OCI-LY7 (cell line): ENCODE results near the gene USP32. TPM values are rescaled to one million over a fixed set of nuclear protein-coding genes. Genes with fewer than 3 reads are reported as not detected.

Experiments used
- BruUV-seq: library from RNA; stranded (reverse); fragments of 400-500 nt; replicated peaks from 2 replicates; lab custom pipeline; 2021; lab: Mats Ljungman, UMichigan
- CTCF ChIA-PET: fragments of 300-600 bp; sonication (Branson Sonifier 250); formaldehyde crosslinking; loops from one replicate; lab custom pipeline; 2022; ENCODE audit warnings: antibody characterized with exemption; ENCODE audit not compliant: unreplicated experiment; lab: Charles Lee
- POLR2A ChIA-PET: fragments of 300-600 bp; sonication (Branson Sonifier 250); formaldehyde crosslinking; loops from one replicate; lab custom pipeline; 2022; ENCODE audit warnings: antibody characterized with exemption; lab: Charles Lee
- DNase-seq: peaks from one replicate; pipeline ENCODE4 v3.0.0-alpha.2; 2015; ENCODE audit warnings: low spot score
- H2AFZ ChIP-seq: fragments of 200-600 bp; sonication (generic), shearing (Covaris generic); 2 replicates; pipeline ENCODE4 v1.6.1; 2014; ENCODE audit warnings: mild to moderate bottlenecking, antibody characterized with exemption, low read length, moderate library complexity
- H3K27ac ChIP-seq: fragments of 200-600 bp; sonication (generic); 2 replicates; pipeline ENCODE4 v1.5.1; 2014; ENCODE audit warnings: mixed run types, low read depth, mild to moderate bottlenecking, moderate library complexity, low read length, inconsistent platforms; ENCODE audit not compliant: poor library complexity, severe bottlenecking
- H3K36me3 ChIP-seq: fragments of 200-600 bp; sonication (generic); 2 replicates; pipeline ENCODE4 v1.6.1; 2014; ENCODE audit warnings: mild to moderate bottlenecking, antibody characterized with exemption, low read length, moderate library complexity, mixed read lengths; ENCODE audit not compliant: insufficient read depth
- H3K4me1 ChIP-seq: fragments of 200-600 bp; sonication (generic); 2 replicates; pipeline ENCODE4 v1.5.1; 2014; ENCODE audit warnings: mild to moderate bottlenecking, low read length; ENCODE audit not compliant: insufficient read depth, poor library complexity, severe bottlenecking
- H3K4me2 ChIP-seq: fragments of 200-600 bp; sonication (generic); 2 replicates; pipeline ENCODE4 v1.6.1; 2014; ENCODE audit warnings: mild to moderate bottlenecking, low read length
- H3K4me3 ChIP-seq: fragments of 200-600 bp; sonication (generic); 2 replicates; pipeline ENCODE4 v1.5.1; 2014; ENCODE audit warnings: mild to moderate bottlenecking, low read depth, low read length; ENCODE audit not compliant: poor library complexity, severe bottlenecking
- H3K79me2 ChIP-seq: fragments of 200-600 bp; sonication (generic); 2 replicates; pipeline ENCODE4 v1.6.1; 2016; ENCODE audit warnings: low read depth, mild to moderate bottlenecking, low read length, moderate library complexity, mixed read lengths; ENCODE audit not compliant: insufficient read depth
- H3K9me2 ChIP-seq: fragments of 200-600 bp; sonication (generic); 2 replicates; pipeline ENCODE4 v1.6.1; 2016; ENCODE audit warnings: mild to moderate bottlenecking, low read length, mixed read lengths; ENCODE audit not compliant: insufficient read depth
- H3K9me3 ChIP-seq: fragments of 200-600 bp; sonication (generic); 2 replicates; pipeline ENCODE4 v1.6.1; 2014; ENCODE audit warnings: mild to moderate bottlenecking, mixed run types, low read length, mixed read lengths
- H4K20me1 ChIP-seq: fragments of 200-600 bp; sonication (generic); 2 replicates; pipeline ENCODE4 v1.6.1; 2014; ENCODE audit warnings: mild to moderate bottlenecking, antibody characterized with exemption, low read length, moderate library complexity, mixed read lengths; ENCODE audit not compliant: insufficient read depth
- EZH2phosphoT487 ChIP-seq: fragments of 200-600 bp; sonication (generic); IDR thresholded peaks from 2 replicates; pipeline ENCODE4 v1.6.1; 2018; ENCODE audit warnings: low read depth, borderline replicate concordance, mild to moderate bottlenecking, mixed run types, antibody characterized with exemption, low read length, moderate library complexity, mixed read lengths
- intact Hi-C: fragments of 100-400 bp; cut with micrococcal nuclease; formaldehyde crosslinking; loops from one replicate; pipeline ENCODE4 v1.10.0; 2022; ENCODE audit not compliant: unreplicated experiment
- total RNA-seq, 2 experiments: library from RNA; depleted of rRNA in 1 of 2; stranded (reverse); fragments of >200 nt in 1 of 2; shearing (Covaris generic) in 1 of 2; gene quantifications; 2 replicates each; pipeline ENCODE4 v1.2.3, GENCODE V29; 2014 to 2022
- TF ChIP-seq, protein P1 (sequence below): fragments of 200-600 bp; sonication (generic); conservative IDR thresholded peaks from 2 replicates; pipeline ENCODE4 v1.5.1; 2014; ENCODE audit warnings: mild to moderate bottlenecking, antibody characterized with exemption, low read length, moderate library complexity, mixed read lengths

USP32 gene
- total RNA-seq, 2 experiments from 2014 or later: 16.9 to 28.0 TPM

DNA sequence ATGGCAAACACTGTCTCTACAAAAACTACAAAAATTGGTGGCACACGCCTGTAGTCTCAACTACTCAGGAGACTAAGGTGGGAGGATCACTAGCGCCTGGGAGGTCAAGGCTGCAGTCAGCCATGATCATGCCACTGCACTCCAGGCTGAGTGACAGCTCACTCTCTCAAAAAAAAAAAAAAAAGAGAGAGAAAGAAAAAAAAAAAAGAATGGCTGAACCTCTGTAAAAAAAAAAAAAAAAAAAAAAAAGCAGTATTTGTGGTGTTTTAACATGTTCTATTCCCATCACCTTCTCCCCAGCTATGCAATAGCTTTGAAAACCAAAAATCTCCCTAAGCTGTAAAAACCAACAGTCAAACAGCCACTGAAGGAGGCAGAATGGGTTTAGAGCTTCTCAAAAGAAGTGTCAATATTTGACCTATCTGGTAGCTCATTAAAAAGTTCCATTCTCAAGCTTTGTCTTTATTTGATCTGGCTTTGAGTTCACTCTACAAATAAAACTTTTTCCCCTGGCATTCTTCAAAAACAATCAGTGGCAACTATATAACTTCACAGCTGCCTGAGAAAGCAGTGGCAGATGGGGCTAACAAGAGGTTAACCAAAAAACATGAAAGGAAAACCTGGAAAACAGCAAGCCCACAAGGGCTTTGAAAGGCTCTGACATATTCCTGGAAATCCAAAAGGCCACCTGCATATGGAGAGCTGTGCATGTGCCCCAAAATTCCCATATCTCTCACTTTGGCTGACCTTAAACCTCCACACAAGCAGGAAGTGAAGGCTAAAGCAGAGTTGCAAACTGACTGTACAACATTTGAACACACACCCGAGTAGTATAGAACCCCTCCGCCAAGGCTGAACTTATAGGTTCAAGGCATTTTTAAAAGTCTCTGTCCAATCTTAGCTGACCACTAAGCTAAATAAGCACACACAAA lies 36.0 kb downstream of the USP32 start:
- Histone ChIP-seq H3K27ac (no peak overlapping the region), H3K36me3 (no peaks in the 10 kb centered on the region), H3K4me3 (no peak overlapping the region), H3K9me3 (no peaks in the 10 kb centered on the region), H3K9me2 (no peaks in the 10 kb centered on the region), H2AFZ (no peak overlapping the region), H3K79me2 (no peaks in the 10 kb centered on the region), H3K4me2 (no peak overlapping the region), H3K4me1 (no peaks in the 10 kb centered on the region), H4K20me1 (no peaks in the 10 kb centered on the region)
- DNase-seq: no peak
- intact Hi-C loops: no loop called here
- BruUV-seq: no TSS peak
- no peak for TF ChIP-seq EZH2phosphoT487
- TF ChIP-seq, protein P1, sequence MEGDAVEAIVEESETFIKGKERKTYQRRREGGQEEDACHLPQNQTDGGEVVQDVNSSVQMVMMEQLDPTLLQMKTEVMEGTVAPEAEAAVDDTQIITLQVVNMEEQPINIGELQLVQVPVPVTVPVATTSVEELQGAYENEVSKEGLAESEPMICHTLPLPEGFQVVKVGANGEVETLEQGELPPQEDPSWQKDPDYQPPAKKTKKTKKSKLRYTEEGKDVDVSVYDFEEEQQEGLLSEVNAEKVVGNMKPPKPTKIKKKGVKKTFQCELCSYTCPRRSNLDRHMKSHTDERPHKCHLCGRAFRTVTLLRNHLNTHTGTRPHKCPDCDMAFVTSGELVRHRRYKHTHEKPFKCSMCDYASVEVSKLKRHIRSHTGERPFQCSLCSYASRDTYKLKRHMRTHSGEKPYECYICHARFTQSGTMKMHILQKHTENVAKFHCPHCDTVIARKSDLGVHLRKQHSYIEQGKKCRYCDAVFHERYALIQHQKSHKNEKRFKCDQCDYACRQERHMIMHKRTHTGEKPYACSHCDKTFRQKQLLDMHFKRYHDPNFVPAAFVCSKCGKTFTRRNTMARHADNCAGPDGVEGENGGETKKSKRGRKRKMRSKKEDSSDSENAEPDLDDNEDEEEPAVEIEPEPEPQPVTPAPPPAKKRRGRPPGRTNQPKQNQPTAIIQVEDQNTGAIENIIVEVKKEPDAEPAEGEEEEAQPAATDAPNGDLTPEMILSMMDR: no peak
- ChIA-PET POLR2A (interaction anchor here (0.6 to 0.7 kb wide), 3 partner anchors 11 to 103 kb away, joined by 3 to 4 read pairs (median 3); no protein-coding TSS in a partner anchor), CTCF (no interaction called here)

DNA sequence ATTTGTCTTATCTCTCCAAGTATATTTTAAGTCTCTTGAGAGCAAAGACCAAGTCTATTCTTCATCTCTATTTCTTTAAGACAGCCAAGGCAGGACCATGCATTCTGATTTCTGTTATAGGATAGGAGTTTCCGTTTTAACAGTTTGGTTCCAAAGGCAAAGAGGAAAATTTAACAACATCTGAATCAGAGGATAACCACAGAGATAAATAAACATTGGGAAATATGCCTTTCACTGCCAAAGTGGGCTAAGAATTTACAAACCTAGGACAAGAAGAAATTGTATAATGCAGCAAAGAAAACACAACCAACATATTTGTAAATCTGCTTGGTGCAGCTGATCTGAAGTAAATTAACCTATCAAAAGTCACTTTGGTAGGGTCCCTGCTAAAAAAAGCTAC lies 37.7 kb downstream of the USP32 start:
- ChIA-PET POLR2A (no interaction called here), CTCF (no interaction called here)
- Histone ChIP-seq H3K9me3 (no peaks in the 10 kb centered on the region), H4K20me1 (no peaks in the 10 kb centered on the region), H3K4me2 (no peak overlapping the region), H3K27ac (no peak overlapping the region), H3K36me3 (no peaks in the 10 kb centered on the region), H3K4me1 (no peaks in the 10 kb centered on the region), H3K4me3 (no peak overlapping the region), H3K79me2 (no peaks in the 10 kb centered on the region), H3K9me2 (no peaks in the 10 kb centered on the region), H2AFZ (no peak overlapping the region)
- no TSS peak for BruUV-seq
- intact Hi-C loops: no loop called here
- TF ChIP-seq EZH2phosphoT487: no peak
- TF ChIP-seq, protein P1: no peak
- DNase-seq: no peak

DNA sequence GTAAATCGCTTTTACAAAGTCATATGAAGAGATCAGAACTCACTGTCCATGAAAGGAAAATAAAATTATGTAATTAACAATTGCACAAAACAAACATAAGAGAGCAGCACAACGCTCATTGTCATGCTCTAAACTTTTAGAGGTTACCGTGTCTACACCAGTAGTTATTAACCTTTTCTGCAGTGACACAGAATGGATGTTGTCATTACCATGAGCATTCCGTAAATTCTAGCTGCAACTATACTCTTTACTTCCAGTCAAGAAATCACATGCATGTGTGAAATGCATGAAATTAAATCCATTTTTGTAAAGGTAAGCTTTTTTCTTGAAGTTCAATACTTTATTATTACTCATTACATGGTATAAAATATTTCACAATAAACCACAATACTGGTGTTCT lies 38.2 kb downstream of the USP32 start:
- Histone ChIP-seq H3K4me1 (no peaks in the 10 kb centered on the region), H3K9me3 (no peaks in the 10 kb centered on the region), H3K4me2 (no peak overlapping the region), H2AFZ (no peak overlapping the region), H3K27ac (no peak overlapping the region), H3K9me2 (no peaks in the 10 kb centered on the region), H3K79me2 (no peaks in the 10 kb centered on the region), H4K20me1 (no peaks in the 10 kb centered on the region), H3K36me3 (no peaks in the 10 kb centered on the region), H3K4me3 (no peak overlapping the region)
- ChIA-PET POLR2A (no interaction called here), CTCF (no interaction called here)
- TF ChIP-seq, protein P1: no peak
- TF ChIP-seq EZH2phosphoT487: no peak
- intact Hi-C loops: no loop called here
- no peak for DNase-seq
- BruUV-seq: no TSS peak
